HEK293 (cell line): Measurements from ENCODE around the gene ZFX.

Experiments
- BCL11A ChIP-seq: fragments of 450-650 bp; formaldehyde crosslinking; IDR thresholded peaks from 2 replicates; pipeline ENCODE4 v1.5.1; 2016; ENCODE audit warnings: low read depth, missing biosample characterization, missing genetic modification characterization
- GLI4 ChIP-seq: fragments of 450-650 bp; formaldehyde crosslinking; IDR thresholded peaks from 2 replicates; pipeline ENCODE4 v1.5.1; 2016; ENCODE audit warnings: missing biosample characterization, missing genetic modification characterization
- HOXA7 ChIP-seq: sonication (generic); formaldehyde crosslinking; IDR thresholded peaks from 2 replicates; pipeline ENCODE4 v1.8.1; 2022; ENCODE audit warnings: missing genetic modification reagents, borderline replicate concordance
- YY2 ChIP-seq: fragments of 450-650 bp; formaldehyde crosslinking; IDR thresholded peaks from 2 replicates; pipeline ENCODE4 v1.5.1; 2016; ENCODE audit warnings: missing biosample characterization, missing genetic modification characterization
- ZNF155 ChIP-seq: fragments of 450-650 bp; formaldehyde crosslinking; IDR thresholded peaks from 2 replicates; pipeline ENCODE4 v1.5.1; 2016; ENCODE audit warnings: missing biosample characterization, missing genetic modification characterization
- ZNF426 ChIP-seq: fragments of 450-650 bp; formaldehyde crosslinking; IDR thresholded peaks from 2 replicates; pipeline ENCODE4 v1.5.1; 2017; ENCODE audit warnings: missing biosample characterization, missing genetic modification characterization, mild to moderate bottlenecking, inconsistent platforms, moderate library complexity
- ZNF501 ChIP-seq: fragments of 450-650 bp; formaldehyde crosslinking; IDR thresholded peaks from 2 replicates; pipeline ENCODE4 v1.5.1; 2016; ENCODE audit warnings: missing biosample characterization, missing genetic modification characterization
- ZNF530 ChIP-seq: fragments of 450-650 bp; formaldehyde crosslinking; IDR thresholded peaks from 2 replicates; pipeline ENCODE4 v1.5.1; 2016; ENCODE audit warnings: low read depth, missing biosample characterization, missing genetic modification characterization
- ZSCAN30 ChIP-seq: fragments of 450-650 bp; IDR thresholded peaks from 2 replicates; pipeline ENCODE4 v1.5.1; 2018; ENCODE audit warnings: missing biosample characterization, mild to moderate bottlenecking, missing genetic modification characterization, moderate library complexity
- TF ChIP-seq, protein P1 (sequence below): fragments of 450-650 bp; formaldehyde crosslinking; IDR thresholded peaks from 2 replicates; pipeline ENCODE4 v1.5.1; 2016; ENCODE audit warnings: missing biosample characterization, missing genetic modification characterization
- TF ChIP-seq, protein P2 (sequence below): fragments of 450-650 bp; IDR thresholded peaks from 2 replicates; pipeline ENCODE4 v1.5.1; 2018; ENCODE audit warnings: missing biosample characterization, missing genetic modification characterization
- TF ChIP-seq, protein P3 (sequence below): fragments of 450-650 bp; formaldehyde crosslinking; IDR thresholded peaks from 2 replicates; pipeline ENCODE4 v1.5.1; 2016; ENCODE audit warnings: missing biosample characterization, missing genetic modification characterization
- TF ChIP-seq, protein P4 (sequence below): fragments of 450-650 bp; formaldehyde crosslinking; IDR thresholded peaks from 2 replicates; pipeline ENCODE4 v1.5.0; 2017; ENCODE audit warnings: missing biosample characterization, missing genetic modification characterization, borderline replicate concordance

DNA sequence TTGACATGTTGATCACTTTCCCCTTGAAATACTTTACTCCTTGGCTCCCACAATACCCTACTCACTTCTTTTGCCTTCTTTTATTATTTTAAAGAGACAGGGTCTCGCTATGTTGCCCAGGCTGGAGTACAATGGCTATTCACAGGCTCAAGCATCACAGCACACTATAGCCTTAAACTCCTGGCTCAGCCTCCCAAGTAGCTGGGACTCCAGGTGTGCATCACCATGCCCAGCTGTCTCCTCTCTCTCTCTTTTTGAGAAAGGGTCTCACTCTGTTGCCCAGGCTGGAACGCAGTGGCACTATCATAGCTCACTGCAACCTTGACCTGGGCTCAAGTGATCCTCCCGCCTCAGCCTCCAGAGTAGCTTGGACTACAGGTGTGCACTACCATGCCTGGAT is 112.8 kb downstream of the ZFX start:
- TF ChIP-seq, protein P1, sequence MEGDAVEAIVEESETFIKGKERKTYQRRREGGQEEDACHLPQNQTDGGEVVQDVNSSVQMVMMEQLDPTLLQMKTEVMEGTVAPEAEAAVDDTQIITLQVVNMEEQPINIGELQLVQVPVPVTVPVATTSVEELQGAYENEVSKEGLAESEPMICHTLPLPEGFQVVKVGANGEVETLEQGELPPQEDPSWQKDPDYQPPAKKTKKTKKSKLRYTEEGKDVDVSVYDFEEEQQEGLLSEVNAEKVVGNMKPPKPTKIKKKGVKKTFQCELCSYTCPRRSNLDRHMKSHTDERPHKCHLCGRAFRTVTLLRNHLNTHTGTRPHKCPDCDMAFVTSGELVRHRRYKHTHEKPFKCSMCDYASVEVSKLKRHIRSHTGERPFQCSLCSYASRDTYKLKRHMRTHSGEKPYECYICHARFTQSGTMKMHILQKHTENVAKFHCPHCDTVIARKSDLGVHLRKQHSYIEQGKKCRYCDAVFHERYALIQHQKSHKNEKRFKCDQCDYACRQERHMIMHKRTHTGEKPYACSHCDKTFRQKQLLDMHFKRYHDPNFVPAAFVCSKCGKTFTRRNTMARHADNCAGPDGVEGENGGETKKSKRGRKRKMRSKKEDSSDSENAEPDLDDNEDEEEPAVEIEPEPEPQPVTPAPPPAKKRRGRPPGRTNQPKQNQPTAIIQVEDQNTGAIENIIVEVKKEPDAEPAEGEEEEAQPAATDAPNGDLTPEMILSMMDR: no peak
- TF ChIP-seq ZNF501 (tag by site-specific recombination) (no peak), HOXA7 (CRISPR knock-in tag) (no peak), BCL11A (tag by site-specific recombination) (no peak), YY2 (no peak), ZNF426 (tag by site-specific recombination) (no peak), ZNF155 (tag by site-specific recombination) (no peak), ZSCAN30 (tag by site-specific recombination) (no peak), ZNF530 (no peak), GLI4 (tag by site-specific recombination) (no peak)
- TF ChIP-seq, protein P2, sequence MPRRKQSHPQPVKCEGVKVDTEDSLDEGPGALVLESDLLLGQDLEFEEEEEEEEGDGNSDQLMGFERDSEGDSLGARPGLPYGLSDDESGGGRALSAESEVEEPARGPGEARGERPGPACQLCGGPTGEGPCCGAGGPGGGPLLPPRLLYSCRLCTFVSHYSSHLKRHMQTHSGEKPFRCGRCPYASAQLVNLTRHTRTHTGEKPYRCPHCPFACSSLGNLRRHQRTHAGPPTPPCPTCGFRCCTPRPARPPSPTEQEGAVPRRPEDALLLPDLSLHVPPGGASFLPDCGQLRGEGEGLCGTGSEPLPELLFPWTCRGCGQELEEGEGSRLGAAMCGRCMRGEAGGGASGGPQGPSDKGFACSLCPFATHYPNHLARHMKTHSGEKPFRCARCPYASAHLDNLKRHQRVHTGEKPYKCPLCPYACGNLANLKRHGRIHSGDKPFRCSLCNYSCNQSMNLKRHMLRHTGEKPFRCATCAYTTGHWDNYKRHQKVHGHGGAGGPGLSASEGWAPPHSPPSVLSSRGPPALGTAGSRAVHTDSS (tag by site-specific recombination): no peak
- TF ChIP-seq, protein P3, sequence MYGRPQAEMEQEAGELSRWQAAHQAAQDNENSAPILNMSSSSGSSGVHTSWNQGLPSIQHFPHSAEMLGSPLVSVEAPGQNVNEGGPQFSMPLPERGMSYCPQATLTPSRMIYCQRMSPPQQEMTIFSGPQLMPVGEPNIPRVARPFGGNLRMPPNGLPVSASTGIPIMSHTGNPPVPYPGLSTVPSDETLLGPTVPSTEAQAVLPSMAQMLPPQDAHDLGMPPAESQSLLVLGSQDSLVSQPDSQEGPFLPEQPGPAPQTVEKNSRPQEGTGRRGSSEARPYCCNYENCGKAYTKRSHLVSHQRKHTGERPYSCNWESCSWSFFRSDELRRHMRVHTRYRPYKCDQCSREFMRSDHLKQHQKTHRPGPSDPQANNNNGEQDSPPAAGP: no peak
- TF ChIP-seq, protein P4, sequence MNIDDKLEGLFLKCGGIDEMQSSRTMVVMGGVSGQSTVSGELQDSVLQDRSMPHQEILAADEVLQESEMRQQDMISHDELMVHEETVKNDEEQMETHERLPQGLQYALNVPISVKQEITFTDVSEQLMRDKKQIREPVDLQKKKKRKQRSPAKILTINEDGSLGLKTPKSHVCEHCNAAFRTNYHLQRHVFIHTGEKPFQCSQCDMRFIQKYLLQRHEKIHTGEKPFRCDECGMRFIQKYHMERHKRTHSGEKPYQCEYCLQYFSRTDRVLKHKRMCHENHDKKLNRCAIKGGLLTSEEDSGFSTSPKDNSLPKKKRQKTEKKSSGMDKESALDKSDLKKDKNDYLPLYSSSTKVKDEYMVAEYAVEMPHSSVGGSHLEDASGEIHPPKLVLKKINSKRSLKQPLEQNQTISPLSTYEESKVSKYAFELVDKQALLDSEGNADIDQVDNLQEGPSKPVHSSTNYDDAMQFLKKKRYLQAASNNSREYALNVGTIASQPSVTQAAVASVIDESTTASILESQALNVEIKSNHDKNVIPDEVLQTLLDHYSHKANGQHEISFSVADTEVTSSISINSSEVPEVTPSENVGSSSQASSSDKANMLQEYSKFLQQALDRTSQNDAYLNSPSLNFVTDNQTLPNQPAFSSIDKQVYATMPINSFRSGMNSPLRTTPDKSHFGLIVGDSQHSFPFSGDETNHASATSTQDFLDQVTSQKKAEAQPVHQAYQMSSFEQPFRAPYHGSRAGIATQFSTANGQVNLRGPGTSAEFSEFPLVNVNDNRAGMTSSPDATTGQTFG: no peak
